OCI-LY7 (cell line): Measurements from ENCODE around the gene DYNC1I1.

Source experiments
- CTCF ChIP-seq: fragments of 200-600 bp; sonication (generic); conservative IDR thresholded peaks from 2 replicates; pipeline ENCODE4 v1.5.1; 2014; ENCODE audit warnings: mild to moderate bottlenecking, antibody characterized with exemption, low read length, moderate library complexity, mixed read lengths
- EZH2phosphoT487 ChIP-seq: fragments of 200-600 bp; sonication (generic); IDR thresholded peaks from 2 replicates; pipeline ENCODE4 v1.6.1; 2018; ENCODE audit warnings: low read depth, borderline replicate concordance, mild to moderate bottlenecking, mixed run types, antibody characterized with exemption, low read length, moderate library complexity, mixed read lengths

GRCh38 chr7:96069401-96069800, 297.0 kb downstream of the DYNC1I1 start:
- TF ChIP-seq EZH2phosphoT487 (no peak), CTCF (no peak)
